ENCODE measurements around the gene IL36G.

Gene IL36G

GRCh38 chr2:113007250-113007649, 29.4 kb downstream of the IL36G start:
- TF ChIP-seq, protein P1, sequence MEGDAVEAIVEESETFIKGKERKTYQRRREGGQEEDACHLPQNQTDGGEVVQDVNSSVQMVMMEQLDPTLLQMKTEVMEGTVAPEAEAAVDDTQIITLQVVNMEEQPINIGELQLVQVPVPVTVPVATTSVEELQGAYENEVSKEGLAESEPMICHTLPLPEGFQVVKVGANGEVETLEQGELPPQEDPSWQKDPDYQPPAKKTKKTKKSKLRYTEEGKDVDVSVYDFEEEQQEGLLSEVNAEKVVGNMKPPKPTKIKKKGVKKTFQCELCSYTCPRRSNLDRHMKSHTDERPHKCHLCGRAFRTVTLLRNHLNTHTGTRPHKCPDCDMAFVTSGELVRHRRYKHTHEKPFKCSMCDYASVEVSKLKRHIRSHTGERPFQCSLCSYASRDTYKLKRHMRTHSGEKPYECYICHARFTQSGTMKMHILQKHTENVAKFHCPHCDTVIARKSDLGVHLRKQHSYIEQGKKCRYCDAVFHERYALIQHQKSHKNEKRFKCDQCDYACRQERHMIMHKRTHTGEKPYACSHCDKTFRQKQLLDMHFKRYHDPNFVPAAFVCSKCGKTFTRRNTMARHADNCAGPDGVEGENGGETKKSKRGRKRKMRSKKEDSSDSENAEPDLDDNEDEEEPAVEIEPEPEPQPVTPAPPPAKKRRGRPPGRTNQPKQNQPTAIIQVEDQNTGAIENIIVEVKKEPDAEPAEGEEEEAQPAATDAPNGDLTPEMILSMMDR (IDR thresholded peaks at IDR 0.05; ENCODE audit: low read depth, low read length): no peak
- no peak overlapping the region for H3K4me3 ChIP-seq (ENCODE audit: low read depth, low read length)

GRCh38 chr2:113009622-113010021, 31.8 kb downstream of the IL36G start:
- H3K4me3 ChIP-seq (ENCODE audit: low read depth, low read length): no peak overlapping the region
- TF ChIP-seq, protein P1 (IDR thresholded peaks at IDR 0.05; ENCODE audit: low read depth, low read length): no peak

DNA sequence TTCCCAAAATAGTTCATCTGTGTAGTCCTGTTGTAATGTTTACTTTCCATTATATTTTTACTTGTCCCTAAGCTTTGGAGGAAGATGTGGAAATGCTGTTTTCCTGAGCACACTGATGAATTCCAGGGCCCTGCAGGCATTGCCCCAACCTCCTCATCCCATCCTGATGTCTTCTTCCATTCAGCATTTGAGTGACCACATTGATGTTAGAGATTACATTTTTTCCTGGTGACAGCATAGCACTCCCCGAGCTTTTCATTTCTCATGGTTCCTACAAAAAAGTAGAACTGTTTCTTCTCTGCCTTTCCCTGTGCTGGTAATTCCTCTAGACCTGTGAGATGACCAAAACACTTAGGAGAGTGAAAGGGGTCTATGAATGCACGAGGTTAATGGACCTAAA, 32.3 kb downstream of the IL36G start:
- H3K4me3 ChIP-seq (ENCODE audit: low read depth, low read length): no peak overlapping the region
- TF ChIP-seq, protein P1 (IDR thresholded peaks at IDR 0.05; ENCODE audit: low read depth, low read length): no peak

GRCh38 chr2:113011108-113011507, 33.3 kb downstream of the IL36G start:
- TF ChIP-seq, protein P1 (IDR thresholded peaks at IDR 0.05; ENCODE audit: low read depth, low read length): no peak
- H3K4me3 ChIP-seq (ENCODE audit: low read depth, low read length): no peak overlapping the region

DNA sequence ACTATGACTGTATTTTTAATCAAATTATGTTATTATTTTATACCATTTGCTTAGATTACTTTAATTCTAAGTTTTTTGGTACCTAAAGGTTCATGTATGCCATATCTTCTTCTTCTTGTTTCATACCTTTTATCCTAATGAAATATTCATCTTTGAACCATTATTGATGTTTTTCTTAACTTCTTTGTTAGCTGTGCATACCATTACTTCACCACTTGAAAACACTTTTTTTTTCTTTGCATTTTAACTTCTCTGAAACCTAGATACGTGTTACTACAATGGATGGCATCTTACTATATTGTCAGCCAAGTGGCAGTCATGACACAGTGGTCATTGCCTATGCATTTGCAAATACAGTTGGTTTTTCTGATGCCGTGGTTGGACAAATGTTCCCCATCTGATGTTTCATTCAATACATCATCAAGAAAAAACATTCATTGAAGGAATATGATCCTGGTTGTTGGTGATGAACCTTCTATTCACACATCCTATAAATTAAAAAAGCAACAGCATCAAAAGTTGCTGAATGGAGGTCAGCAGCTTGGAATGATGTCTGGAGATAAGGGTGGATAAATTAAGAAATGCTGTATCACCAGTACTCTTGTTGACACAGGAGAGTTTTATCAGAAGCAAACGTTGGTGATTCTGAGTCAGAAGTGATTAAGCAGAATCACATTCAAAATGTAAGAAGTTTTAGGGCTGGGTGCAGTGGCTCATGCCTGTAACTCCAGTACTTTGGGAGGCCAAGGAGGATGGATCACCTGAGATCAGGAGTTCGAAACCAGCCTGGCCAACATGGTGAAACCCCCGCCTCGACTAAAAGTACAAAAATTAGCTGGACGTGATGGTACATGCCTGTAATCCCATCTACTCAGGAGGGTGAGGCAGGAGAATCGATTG, 34.9 kb downstream of the IL36G start:
- TF ChIP-seq, protein P1 (IDR thresholded peaks at IDR 0.05; ENCODE audit: low read depth, low read length): no peak
- H3K4me3 ChIP-seq (ENCODE audit: low read depth, low read length): no peak overlapping the region

DNA sequence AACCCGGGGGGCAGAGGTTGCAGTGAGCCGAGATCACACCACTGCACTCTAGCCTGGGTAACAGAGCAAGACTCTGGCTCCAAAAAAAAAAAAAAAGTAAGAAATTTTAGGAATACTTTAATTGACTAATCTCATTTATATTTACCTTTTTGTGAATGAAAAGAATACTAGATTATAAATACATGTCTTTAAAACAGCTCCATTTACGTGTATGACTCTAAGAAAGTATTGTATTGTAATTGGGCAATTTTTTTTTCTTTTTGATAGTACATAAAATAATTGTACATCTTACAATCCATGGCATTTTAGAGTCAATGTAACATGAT, 35.5 kb downstream of the IL36G start:
- TF ChIP-seq, protein P1 (IDR thresholded peaks at IDR 0.05; ENCODE audit: low read depth, low read length): no peak
- H3K4me3 ChIP-seq (ENCODE audit: low read depth, low read length): no peak overlapping the region

DNA sequence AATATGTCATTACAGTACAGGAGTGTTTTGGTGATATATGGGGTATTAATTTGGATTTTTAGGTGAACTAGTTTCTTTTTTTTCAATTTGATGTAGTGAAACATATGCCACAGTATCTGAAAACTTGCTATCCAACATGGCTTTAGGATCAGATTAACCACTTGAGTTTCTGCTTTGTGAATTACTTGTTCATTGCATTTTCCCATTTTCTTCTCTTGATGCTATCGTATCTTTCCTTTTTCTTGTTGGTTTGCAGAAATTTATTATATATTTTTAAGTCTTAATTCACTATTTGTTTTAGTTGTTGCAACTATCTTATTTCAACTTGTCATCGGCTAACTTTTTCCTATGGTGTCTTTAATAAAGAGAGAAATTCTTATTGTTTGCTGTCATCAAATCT, 36.3 kb downstream of the IL36G start:
- TF ChIP-seq, protein P1 (IDR thresholded peaks at IDR 0.05; ENCODE audit: low read depth, low read length): no peak
- no peak overlapping the region for H3K4me3 ChIP-seq (ENCODE audit: low read depth, low read length)
